ENCODE measurements around the gene NUP42. TPM values are rescaled to one million over a fixed set of nuclear protein-coding genes. Genes with fewer than 3 reads are reported as not detected.

The NUP42 gene
- total and polyA plus RNA-seq, 10 of the 15 experiments (the other 5 are each of a cell fraction or from before 2014, with no cell fraction given): 48.6 to 124 (median 74.3) TPM

GRCh38 chr7:23249486-23249885 is 67.6 kb downstream of the NUP42 start (continued):
- TF ChIP-seq ZNF687 (IDR thresholded peaks at IDR 0.05) (no peak), STAT3 (IDR thresholded peaks at IDR 0.05; ENCODE audit: low read depth, low read length) (no peak), USF1 (IDR thresholded peaks at IDR 0.05; ENCODE audit: borderline replicate concordance, extremely low read length, insufficient read depth, low read depth, low read length) (no peak), TBL1XR1 (IDR thresholded peaks at IDR 0.05; ENCODE audit: low read depth, low read length) (no peak), RUNX3 (IDR thresholded peaks at IDR 0.05; ENCODE audit: low read length) (no peak), SMC3 (IDR thresholded peaks at IDR 0.05; ENCODE audit: borderline replicate concordance, low read length) (no peak), ZNF207 (IDR thresholded peaks at IDR 0.05; ENCODE audit: borderline replicate concordance) (no peak), BCL11A (IDR thresholded peaks at IDR 0.05; ENCODE audit: low read depth, low read length) (no peak), MEF2A (IDR thresholded peaks at IDR 0.05; ENCODE audit: insufficient read depth, low read depth, low read length) (no peak), NR2F1 (conservative IDR thresholded peaks at IDR 0.05) (no peak)

Other genes starting within 250 kb of the NUP42 start
- gene HYCC1, start 167.9 kb upstream of the NUP42 start, total RNA-seq (2014; rRNA removed): 24.2 and 25.1 TPM in 2 replicates
- gene HYCC1, start 167.9 kb upstream of the NUP42 start, total RNA-seq (2014; rRNA removed; fragmentation: Illumina TruSeq; extraction: Trizol): 25.6 and 28.6 TPM in 2 replicates
- 45.7 and 47.3 TPM in 2 replicates for gene HYCC1, start 167.9 kb upstream of the NUP42 start, total RNA-seq (2021)
- 37.7 and 63.4 TPM in 2 replicates for gene HYCC1, start 167.9 kb upstream of the NUP42 start, polyA plus RNA-seq (2011; rRNA removed)
- gene HYCC1, start 167.9 kb upstream of the NUP42 start, polyA plus RNA-seq (2014; fragmentation: Illumina TruSeq; extraction: Trizol): 34.0 and 40.5 TPM in 2 replicates
- 1 to 10 TPM; 8.5 to 9.9 TPM for gene HYCC1, start 167.9 kb upstream of the NUP42 start, polyA plus RNA-seq (2014; fragmentation: Nextera tagmentation; extraction: Ambion mirVana)
- 22.1 and 24.8 TPM in 2 replicates for gene HYCC1, start 167.9 kb upstream of the NUP42 start, polyA plus RNA-seq (2014; rRNA removed)
- 10 to 100 TPM; 55.9 to 62.9 TPM for gene HYCC1, start 167.9 kb upstream of the NUP42 start, polyA plus RNA-seq (2016; fragmentation: Nextera tagmentation; extraction: Ambion mirVana)
- 14.2 and 17.3 TPM in 2 replicates for gene KLHL7, start 76.3 kb upstream of the NUP42 start, total RNA-seq (2014; rRNA removed)
- gene KLHL7, start 76.3 kb upstream of the NUP42 start, total RNA-seq (2014; rRNA removed; fragmentation: Illumina TruSeq; extraction: Trizol): 19.5 and 22.0 TPM in 2 replicates
- gene KLHL7, start 76.3 kb upstream of the NUP42 start, total RNA-seq (2021): 20.0 and 22.4 TPM in 2 replicates
- 38.7 and 61.0 TPM in 2 replicates for gene KLHL7, start 76.3 kb upstream of the NUP42 start, polyA plus RNA-seq (2011; rRNA removed)
- 16.4 and 24.4 TPM in 2 replicates for gene KLHL7, start 76.3 kb upstream of the NUP42 start, polyA plus RNA-seq (2014; fragmentation: Illumina TruSeq; extraction: Trizol)
- gene KLHL7, start 76.3 kb upstream of the NUP42 start, polyA plus RNA-seq (2014; fragmentation: Nextera tagmentation; extraction: Ambion mirVana): 10 to 100 TPM in 1 of 2 experiments, 1 to 10 TPM in 1; 6.4 to 12.4 TPM
- 19.6 and 22.6 TPM in 2 replicates for gene KLHL7, start 76.3 kb upstream of the NUP42 start, polyA plus RNA-seq (2014; rRNA removed)
- 10 to 100 TPM; 33.7 to 34.5 TPM for gene KLHL7, start 76.3 kb upstream of the NUP42 start, polyA plus RNA-seq (2016; fragmentation: Nextera tagmentation; extraction: Ambion mirVana)
- 8.3 and 12.2 TPM in 2 replicates for gene GPNMB, start 64.7 kb downstream of the NUP42 start, total RNA-seq (2014; rRNA removed)
- gene GPNMB, start 64.7 kb downstream of the NUP42 start, total RNA-seq (2014; rRNA removed; fragmentation: Illumina TruSeq; extraction: Trizol): 8.0 and 8.9 TPM in 2 replicates
- gene GPNMB, start 64.7 kb downstream of the NUP42 start, total RNA-seq (2021): 4.2 and 5.9 TPM in 2 replicates
- 10.2 and 17.4 TPM in 2 replicates for gene GPNMB, start 64.7 kb downstream of the NUP42 start, polyA plus RNA-seq (2011; rRNA removed)
- gene GPNMB, start 64.7 kb downstream of the NUP42 start, polyA plus RNA-seq (2014; fragmentation: Illumina TruSeq; extraction: Trizol): 10.4 and 16.8 TPM in 2 replicates
- gene GPNMB, start 64.7 kb downstream of the NUP42 start, polyA plus RNA-seq (2014; fragmentation: Nextera tagmentation; extraction: Ambion mirVana): 10 to 100 TPM; 15.6 to 22.3 TPM
- 8.2 and 9.2 TPM in 2 replicates for gene GPNMB, start 64.7 kb downstream of the NUP42 start, polyA plus RNA-seq (2014; rRNA removed)
- 10 to 100 TPM in 1 of 2 experiments, 1 to 10 TPM in 1; 9.7 to 11.1 TPM for gene GPNMB, start 64.7 kb downstream of the NUP42 start, polyA plus RNA-seq (2016; fragmentation: Nextera tagmentation; extraction: Ambion mirVana)
- 115 and 135 TPM in 2 replicates for gene MALSU1, start 117.3 kb downstream of the NUP42 start, total RNA-seq (2014; rRNA removed)
- gene MALSU1, start 117.3 kb downstream of the NUP42 start, total RNA-seq (2014; rRNA removed; fragmentation: Illumina TruSeq; extraction: Trizol): 34.5 and 37.5 TPM in 2 replicates
- 65.5 and 67.5 TPM in 2 replicates for gene MALSU1, start 117.3 kb downstream of the NUP42 start, total RNA-seq (2021)
- gene MALSU1, start 117.3 kb downstream of the NUP42 start, polyA plus RNA-seq (2011; rRNA removed): 82.0 and 97.8 TPM in 2 replicates
- 24.7 and 31.6 TPM in 2 replicates for gene MALSU1, start 117.3 kb downstream of the NUP42 start, polyA plus RNA-seq (2014; fragmentation: Illumina TruSeq; extraction: Trizol)
- gene MALSU1, start 117.3 kb downstream of the NUP42 start, polyA plus RNA-seq (2014; fragmentation: Nextera tagmentation; extraction: Ambion mirVana): 10 to 100 TPM in 1 of 2 experiments, 1 to 10 TPM in 1; 8.5 to 35.0 TPM
- gene MALSU1, start 117.3 kb downstream of the NUP42 start, polyA plus RNA-seq (2014; rRNA removed): 121 and 126 TPM in 2 replicates
- 100 to 1,000 TPM; 155 to 159 TPM for gene MALSU1, start 117.3 kb downstream of the NUP42 start, polyA plus RNA-seq (2016; fragmentation: Nextera tagmentation; extraction: Ambion mirVana)